SK-N-SH (cell line): Measurements from ENCODE around the gene COL26A1.

Experiments
- EP300 ChIP-seq, 2 experiments: IDR thresholded peaks; 2 replicates each; pipeline versions ENCODE4 v1.4.0 to v1.6.1; 2012; ENCODE audit warnings: borderline replicate concordance in 1 of 2, low read depth in 1 of 2, low read length in 1 of 2
- FOXM1 ChIP-seq: IDR thresholded peaks from 2 replicates; pipeline ENCODE4 v1.4.0; 2012; ENCODE audit warnings: low read depth, mild to moderate bottlenecking
- GATA2 ChIP-seq: sonication (generic); formaldehyde crosslinking; IDR thresholded peaks from 2 replicates; pipeline ENCODE4 v1.5.0; 2020; ENCODE audit warnings: mild to moderate bottlenecking, missing genetic modification reagents
- MXI1 ChIP-seq: IDR thresholded peaks from 2 replicates; pipeline ENCODE4 v1.6.1; 2012; ENCODE audit warnings: mild to moderate bottlenecking, low read depth, low read length, improper control_type of control experiment
- NRF1 ChIP-seq: IDR thresholded peaks from 2 replicates; pipeline ENCODE4 v1.6.1; 2012; ENCODE audit warnings: low read depth, mild to moderate bottlenecking, low read length
- RFX5 ChIP-seq: IDR thresholded peaks from 2 replicates; pipeline ENCODE4 v1.6.1; 2012; ENCODE audit warnings: mild to moderate bottlenecking, improper control_type of control experiment, low read length
- TF ChIP-seq, protein P1 (sequence below): fragments of 200-600 bp; sonication (generic); IDR thresholded peaks from 2 replicates; pipeline ENCODE4 v1.6.1; 2017; ENCODE audit warnings: antibody characterized with exemption, mild to moderate bottlenecking, moderate library complexity
- TF ChIP-seq, protein P2 (sequence below): fragments of 150-350 bp; IDR thresholded peaks from 2 replicates; pipeline ENCODE4 v1.6.1; 2016; ENCODE audit warnings: mild to moderate bottlenecking, low read depth, low read length

DNA sequence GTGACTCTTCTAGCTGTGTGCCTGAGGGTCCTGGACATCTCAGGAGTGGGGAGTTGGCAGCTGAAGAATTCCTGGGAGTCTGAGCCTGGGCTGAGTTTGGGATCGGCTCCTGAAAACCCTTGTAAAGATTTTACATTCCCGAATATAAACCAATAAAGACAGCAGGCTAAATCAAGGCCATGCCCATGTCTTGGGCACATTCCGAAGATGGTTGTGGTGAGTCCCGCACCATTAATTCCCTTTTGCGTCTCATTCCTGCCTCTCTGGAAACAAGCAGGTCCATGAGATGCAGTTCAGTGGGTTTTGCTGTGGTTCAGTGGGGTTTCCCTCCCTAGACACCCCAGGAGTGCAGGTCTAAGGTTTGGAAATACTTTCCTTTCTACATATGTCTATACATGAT is 90.9 kb downstream of the COL26A1 start:
- TF ChIP-seq, protein P1, sequence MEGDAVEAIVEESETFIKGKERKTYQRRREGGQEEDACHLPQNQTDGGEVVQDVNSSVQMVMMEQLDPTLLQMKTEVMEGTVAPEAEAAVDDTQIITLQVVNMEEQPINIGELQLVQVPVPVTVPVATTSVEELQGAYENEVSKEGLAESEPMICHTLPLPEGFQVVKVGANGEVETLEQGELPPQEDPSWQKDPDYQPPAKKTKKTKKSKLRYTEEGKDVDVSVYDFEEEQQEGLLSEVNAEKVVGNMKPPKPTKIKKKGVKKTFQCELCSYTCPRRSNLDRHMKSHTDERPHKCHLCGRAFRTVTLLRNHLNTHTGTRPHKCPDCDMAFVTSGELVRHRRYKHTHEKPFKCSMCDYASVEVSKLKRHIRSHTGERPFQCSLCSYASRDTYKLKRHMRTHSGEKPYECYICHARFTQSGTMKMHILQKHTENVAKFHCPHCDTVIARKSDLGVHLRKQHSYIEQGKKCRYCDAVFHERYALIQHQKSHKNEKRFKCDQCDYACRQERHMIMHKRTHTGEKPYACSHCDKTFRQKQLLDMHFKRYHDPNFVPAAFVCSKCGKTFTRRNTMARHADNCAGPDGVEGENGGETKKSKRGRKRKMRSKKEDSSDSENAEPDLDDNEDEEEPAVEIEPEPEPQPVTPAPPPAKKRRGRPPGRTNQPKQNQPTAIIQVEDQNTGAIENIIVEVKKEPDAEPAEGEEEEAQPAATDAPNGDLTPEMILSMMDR, result no peak
- TF ChIP-seq GATA2 (CRISPR knock-in tag) (no peak), NRF1 (no peak), RFX5 (no peak), MXI1 (no peak), EP300 (IDR thresholded peaks at IDR 0.05; ENCODE audit: borderline replicate concordance in 1 of 2, low read depth in 1 of 2, low read length in 1 of 2) (no peak), FOXM1 (no peak)
- TF ChIP-seq, protein P2, sequence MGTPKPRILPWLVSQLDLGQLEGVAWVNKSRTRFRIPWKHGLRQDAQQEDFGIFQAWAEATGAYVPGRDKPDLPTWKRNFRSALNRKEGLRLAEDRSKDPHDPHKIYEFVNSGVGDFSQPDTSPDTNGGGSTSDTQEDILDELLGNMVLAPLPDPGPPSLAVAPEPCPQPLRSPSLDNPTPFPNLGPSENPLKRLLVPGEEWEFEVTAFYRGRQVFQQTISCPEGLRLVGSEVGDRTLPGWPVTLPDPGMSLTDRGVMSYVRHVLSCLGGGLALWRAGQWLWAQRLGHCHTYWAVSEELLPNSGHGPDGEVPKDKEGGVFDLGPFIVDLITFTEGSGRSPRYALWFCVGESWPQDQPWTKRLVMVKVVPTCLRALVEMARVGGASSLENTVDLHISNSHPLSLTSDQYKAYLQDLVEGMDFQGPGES, result no peak
